GM04503 (cell line): Measurements from ENCODE around the gene USP24.

Source experiments
- DNase-seq: peaks from one replicate; pipeline ENCODE4 v3.0.0-alpha.2; 2012; ENCODE audit warnings: low read depth

The USP24 gene

DNA sequence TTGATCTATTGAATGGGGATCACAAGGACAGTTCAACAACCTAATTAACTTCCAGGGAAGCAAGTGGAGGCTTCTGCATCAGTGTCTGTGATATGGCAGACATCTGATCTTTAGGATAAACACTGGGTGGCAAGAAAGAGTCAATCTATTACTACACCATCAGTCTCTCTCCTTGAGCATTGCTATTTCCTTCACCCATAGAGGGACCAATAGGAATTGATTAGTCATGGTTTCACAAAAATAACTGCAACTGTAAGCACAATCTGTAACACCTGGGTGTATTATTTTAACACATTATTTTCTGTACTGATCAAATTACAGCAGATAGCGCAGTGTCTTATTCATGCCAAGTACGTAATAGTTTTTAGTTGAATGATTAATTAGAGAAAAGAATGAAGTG lies 50.3 kb downstream of the USP24 start:
- DNase-seq = no peak

DNA sequence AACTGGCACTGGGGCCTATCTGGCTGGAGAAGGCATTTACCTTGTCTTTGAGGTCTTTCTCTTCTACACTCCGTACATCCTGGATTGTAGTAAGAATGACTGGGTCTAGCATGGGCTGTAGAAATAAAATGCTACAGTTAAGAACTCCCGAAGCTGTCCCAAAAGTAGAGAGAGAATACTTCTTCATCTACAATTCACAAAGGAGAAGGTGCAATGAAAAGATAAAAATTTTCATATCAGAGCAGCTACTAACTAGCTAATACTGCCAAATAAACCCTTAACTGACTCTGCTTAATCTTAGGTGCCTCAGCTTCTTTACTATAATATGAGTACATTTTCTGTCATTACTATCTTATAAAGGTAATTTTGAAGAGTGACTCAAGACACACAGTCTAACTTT lies 55.6 kb downstream of the USP24 start:
- DNase-seq = no peak

DNA sequence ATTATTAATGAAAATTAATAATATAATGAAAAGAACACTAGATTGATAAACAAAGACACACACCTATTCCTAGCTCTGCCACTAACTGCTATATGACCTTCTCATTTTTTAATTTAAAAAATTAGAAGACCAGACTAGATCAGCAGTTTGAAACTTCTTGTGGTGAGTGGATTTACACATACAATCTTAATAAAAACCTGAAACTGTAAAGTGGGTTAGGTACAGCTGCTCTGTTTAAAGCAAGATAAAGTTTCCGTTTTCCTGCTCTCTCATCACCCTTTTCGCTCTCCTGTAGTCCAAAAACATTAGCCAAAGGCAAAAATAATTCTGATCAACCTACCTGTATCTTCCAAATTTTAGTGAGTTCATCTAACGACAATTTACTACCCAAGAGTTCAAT lies 58.6 kb downstream of the USP24 start:
- no peak for DNase-seq

DNA sequence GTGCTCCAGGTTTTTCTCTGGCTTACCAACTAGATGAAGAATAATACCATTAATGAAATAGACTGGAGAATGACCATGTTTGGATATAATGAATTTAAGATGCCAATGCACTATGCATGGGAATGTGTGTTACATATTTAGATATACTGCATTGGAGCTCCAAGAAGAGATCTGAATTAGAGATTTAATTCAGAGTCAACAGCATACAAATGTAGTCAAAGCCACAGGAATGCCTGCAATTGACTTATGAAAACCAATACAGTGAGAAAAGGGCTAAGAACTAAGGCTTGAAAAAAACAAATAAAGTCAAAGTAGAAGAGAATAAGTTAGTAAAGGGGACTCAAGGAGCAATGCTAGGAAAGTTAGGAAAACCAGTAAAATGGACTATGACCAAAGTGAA lies 59.1 kb downstream of the USP24 start:
- peak; percentile 10 for DNase-seq

DNA sequence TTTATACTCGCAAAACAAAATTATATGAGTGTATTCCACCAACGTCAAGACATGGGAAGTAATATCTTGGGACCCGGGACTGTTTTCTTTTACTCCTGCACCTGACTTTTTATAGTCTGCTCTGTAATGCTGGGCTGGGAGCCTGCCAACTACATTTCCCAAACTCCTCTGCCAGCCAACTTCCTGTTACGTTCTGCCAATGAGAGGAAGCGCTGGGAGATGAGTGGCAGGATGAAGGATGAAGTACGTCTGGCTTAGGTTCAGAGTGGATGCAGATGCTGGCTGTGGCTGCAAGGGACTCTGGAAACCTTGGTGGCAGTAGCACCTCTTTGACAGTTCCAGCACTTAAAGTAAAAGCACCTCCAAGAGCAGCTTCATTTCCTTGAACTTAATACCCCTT lies 59.6 kb downstream of the USP24 start:
- no peak for DNase-seq

DNA sequence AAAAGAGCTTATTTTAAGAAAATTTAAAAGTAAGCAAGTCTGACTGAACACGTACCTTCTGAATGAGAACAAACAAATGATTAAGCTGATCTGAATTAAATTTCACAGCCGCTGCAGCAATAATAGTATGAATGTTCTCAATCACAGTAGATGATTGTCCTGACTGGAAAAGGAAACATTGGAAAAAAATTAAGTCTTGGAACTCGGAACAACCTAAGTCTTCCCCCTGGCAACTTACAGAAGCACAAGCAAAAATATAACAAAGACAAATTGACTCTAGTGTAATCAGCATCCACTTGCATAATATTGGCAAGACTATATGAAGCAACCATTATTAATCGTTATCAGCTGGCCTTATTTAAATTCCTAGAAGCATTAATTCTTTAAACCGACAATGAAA lies 60.5 kb downstream of the USP24 start:
- DNase-seq = no peak

DNA sequence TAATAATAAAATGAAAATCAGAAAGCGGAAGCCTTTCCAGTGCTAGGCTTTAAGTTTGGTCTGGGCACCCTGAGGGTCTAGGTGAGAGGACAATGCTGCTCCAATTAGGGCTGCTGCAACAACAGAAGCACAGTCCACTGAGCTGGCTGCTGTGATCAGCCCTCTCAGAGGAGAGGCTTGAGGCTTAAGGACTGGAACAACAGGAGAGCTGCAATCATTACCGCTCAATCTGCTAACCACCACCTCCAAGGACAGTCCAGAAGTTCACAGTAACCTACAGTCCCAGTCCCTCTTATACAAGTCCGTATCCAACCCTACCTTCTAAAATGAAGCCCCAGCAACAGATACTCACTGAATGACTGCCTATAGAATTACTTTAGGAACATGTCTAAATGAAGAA lies 62.1 kb downstream of the USP24 start:
- no peak for DNase-seq

DNA sequence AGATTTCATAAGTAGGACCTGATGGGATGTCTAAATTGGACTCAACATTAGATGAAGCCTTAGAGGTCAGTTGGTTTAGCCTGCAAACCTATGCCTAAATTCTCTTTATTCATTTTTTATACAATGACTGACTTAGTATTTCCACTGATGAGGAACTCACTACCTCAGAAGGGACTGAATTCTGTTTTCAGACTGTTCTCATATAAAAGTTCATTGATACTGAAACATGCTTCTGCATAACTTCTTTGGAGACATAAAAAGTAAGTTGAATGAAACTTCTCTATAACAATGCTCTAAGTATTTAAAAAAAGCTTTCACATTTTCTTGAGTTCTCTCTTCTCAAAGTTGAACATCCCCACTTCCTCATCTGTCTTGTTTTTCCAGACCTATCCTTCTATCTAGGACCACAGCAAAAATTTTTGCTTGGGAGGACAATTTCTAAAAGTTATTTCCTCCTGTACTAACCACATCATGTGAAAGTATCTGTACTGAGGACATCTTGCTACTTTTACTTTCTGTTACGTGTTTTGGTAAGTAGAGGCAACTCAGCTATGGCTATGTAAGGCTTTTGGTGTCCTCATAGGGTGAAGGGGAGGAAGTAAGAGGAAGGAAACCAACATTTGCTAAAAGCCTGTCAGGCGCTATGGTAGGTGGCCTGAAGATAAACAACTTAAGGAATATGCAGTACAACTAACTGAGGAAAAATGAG lies 64.1 kb downstream of the USP24 start:
- DNase-seq = no peak

DNA sequence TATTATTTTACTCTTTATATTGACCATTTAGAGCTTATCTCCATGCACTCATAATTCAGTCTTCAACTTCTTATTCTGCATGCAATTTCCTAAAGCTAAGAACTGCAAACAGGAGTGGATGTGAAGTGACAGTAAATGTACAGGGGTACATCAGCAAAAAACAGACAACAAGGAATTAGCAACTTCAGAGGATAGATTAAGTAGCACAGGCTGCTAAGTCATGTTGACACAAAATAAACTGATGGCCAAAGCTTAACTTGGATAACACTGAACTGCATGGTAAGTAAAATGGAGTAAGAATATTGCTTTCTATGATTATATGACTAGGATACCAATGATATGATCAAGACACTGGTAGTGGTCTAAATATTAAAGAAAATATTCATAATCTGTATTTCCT lies 66.5 kb downstream of the USP24 start:
- DNase-seq = no peak

DNA sequence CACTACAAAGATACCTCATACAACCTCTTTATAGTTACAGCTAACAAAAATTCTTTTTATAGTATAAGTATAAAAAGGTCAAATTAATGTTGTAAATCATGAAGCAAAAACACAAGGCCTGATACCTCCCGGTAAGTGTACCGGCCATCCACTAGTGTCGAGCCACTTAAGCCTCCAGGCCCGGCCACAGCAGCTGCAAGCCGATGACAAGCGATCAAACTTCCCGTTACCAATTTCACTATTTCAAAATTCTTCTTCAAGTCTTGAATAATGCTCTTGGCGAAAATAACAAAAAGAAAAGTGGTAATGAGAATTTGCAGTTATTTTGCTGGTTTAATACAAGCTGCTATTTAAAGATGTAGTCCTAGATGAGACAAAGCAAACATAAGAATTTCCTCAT lies 67.6 kb downstream of the USP24 start:
- no peak for DNase-seq

DNA sequence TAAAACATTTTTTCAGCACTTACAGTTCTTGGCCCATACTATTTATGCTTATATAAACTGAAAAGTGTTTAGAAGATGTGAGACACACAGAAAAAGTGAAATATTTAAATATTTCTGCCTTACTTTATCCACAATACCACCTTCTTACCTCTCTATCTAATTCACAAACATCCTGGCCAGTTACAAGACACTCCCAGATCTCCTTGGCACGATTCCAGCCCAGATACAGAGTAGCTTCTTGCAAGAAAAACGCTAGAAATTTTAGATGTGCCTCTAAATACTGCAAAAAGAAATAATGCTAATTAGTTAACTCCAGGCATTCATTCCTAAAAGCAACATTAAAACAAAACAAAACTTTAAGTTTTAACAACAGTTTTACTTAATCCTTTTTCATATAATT lies 68.4 kb downstream of the USP24 start:
- no peak for DNase-seq

DNA sequence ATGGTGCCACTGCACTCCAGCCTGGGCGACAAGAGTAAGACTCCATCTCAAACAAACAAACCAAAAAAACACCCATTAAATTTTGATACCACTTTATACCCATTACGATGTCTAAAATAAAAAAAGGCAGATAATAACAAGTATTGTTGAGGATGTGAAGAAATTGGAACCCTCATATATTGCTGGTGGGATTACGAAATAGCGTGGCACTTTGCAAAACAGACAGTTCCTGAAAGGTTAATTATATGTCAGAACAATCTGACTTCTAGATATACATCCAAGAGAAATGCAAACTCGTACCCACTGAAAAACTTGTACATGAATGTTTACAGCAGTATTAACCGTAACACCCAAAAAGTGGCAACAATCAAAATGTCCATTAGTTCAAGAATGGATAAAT lies 70.3 kb downstream of the USP24 start:
- no peak for DNase-seq

DNA sequence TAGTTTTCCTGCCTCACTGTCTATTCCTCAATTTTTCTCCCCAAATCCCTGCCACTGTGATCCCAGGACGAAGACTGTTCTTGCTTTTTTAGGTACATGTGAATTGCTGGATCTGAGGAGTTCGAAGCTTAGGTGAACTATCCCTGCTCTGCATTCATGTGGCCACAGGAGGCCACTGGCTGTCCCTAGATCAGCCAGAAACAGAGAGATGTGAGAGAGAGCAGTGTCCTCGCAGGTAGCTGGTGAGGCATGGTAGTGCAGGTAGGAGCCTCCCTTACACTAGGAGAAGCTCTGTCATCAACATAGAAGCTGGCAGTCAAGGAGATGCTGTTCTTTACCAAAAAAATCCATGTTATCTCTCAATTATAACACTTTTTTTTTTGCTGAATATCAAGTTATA lies 71.5 kb downstream of the USP24 start:
- DNase-seq = no peak

DNA sequence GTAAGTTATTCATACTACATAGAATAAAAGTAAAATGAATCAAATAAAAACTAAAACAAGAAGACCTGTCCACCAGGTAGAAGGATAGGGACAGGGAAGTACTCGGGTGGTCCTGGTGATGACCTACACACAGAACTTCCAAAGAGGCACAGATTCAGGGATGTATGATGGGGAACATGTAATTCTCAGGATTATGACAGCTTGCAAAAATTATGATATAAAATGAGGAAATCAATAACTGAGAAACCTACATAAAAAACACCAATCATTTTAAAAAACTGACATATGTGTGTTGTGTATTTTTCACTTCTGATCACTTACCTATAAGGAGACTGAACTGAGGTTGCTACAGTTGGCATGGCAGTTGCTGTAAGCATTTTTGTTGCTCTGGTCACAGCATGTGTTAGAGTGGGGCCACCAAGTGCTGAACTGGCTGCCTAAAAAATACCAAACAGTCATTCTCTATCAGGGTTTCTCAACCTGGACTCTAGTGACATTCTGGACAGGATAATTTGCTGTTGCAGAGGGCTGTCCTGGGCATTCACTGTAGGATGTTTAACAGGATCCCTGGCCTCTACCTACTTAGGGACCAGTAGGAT lies 73.8 kb downstream of the USP24 start:
- DNase-seq = no peak

DNA sequence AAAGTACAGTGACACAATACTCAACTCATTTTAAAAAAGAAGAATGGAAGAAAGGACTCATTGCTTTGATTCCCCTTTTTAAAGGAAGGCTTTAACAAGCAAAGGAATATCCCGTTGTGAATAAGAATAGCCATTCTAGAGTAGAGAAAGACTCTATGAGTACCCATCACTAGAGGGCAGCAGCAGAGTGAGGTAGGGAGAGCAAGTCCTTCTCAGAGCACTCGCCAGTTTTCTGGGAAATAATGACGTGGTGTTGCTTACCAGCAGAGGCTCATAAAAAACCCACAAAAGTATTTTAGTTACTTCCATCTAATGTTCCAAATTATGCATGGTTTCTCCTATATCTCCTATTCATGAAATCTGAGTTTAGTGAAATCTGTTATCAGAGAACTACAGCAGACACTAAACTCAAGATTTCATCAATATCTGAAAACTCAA lies 74.6 kb downstream of the USP24 start:
- DNase-seq = peak; percentile 68

DNA sequence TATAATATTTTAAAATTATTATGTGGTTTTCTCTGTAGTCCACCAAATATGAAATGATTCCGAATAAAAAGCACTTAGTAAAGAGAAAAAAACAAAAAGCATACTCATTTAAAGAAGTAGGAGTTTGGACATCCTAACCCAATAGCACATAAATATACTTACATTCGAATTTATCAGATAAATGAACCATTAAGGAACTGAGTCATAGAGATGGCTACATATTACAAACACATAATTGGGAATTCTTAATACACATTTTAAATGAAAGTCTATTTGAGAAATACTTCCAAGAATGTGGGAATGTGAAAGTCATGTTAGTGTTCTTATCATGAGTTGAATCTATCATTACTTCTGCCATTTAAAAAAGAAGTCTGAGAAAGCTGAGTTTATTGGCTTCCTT lies 75.0 kb downstream of the USP24 start:
- no peak for DNase-seq

DNA sequence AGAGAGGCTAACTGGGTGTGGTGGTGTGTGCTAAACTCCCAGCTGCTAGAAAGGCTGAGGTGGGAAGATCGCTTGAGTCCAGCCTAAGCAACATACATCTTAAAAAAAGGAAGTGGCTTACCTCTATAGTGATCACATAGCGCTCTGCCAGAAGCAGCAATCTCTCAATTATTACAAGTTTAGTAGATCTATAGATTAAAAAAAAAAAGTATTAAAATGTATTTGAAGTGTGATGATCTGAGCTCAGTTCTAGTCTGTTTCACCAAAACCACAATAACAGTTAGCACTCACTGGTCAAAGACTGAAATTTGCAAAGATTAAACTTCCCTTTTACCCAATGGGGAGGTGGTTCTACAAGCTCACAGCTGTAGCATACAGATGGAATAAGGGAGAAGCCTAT lies 76.3 kb downstream of the USP24 start:
- no peak for DNase-seq

DNA sequence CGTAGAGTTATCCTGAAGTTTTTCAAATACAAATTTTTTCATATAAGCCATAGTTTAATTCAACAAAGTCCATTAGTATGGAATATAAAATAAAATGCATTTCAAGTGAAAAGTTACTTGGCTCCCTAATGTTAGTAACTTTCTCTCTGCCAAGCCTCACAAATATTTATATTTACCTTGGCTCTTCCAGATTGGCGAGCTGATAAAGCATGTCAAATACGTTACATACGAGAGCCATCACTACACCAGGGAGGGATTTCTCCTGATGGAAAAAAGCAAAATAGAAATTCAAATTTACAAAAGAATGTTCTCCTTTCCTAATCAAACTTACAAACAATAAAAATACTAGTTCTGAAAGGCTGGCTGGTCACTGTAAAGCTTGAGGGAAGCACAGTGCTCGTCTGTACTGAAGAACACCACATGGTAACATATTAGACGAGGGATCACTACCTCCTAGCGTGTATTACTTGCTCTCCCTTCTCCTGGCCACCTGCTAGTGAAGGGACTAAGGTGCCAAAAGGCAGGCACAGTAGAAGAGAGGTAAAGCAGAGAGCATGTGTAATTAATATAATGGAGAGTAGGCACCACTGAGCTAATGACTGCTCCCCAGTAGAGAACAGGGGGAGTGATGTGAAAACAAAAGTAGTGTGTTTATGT lies 80.9 kb downstream of the USP24 start:
- no peak for DNase-seq

DNA sequence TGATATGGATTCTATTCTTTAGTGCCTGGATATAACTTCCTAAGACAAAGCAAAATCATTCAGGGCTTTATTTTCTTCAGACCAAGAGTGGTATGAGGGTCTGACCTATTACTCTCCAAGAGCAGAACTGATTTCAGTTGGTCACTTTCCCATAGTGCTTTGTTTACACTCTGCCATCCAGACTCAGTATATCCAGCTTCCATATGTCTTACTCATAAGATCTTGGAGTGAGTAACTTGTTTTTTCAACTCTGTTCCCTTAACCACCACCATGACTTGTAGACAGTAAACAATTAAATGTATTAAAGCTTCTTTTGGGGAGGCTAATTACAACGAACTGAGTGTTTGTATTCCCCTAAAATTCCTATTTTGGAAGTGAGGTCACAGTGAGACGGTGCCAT lies 83.4 kb downstream of the USP24 start:
- no peak for DNase-seq

DNA sequence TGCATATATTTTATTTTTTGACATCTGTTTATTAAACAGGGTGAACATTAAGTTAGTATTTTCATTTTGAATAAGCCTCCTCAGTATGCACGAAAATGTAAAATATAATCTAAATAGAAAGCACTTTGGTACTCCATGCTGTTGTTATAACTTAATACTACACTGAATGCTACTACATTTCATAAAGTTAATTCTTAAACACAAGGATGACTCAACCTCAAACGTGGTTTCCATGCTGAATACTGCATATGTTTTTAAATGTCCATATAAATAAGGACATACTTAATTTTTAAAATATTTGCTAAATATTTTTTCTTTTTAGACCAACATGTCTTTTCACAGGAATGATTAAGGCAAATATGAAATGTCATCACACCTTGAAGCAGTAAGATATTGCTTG lies 83.9 kb downstream of the USP24 start:
- DNase-seq = no peak

DNA sequence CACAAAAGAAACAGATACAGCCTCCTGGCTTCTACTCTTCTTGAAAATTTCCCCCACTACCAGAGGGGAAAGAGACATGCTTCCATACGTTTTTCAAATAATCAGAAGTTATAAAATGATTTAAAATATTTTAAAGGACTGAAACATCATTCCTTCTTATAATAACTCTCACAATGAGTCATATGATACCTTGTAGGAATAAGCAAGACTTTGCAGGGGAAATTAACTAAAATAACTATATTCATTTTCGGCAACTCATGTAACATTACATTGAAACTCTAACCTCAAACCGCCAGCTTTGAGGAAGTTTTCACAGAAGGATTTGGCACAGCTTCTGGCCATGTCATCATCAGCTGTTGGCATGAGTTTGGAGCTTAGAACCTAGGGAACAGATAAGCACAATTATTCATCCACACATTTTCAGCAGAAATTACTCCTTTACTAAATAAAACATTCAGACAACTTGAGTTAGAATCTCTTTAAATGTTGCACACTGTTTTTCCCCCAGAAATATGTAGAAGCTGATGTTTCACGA lies 85.9 kb downstream of the USP24 start:
- DNase-seq = no peak

DNA sequence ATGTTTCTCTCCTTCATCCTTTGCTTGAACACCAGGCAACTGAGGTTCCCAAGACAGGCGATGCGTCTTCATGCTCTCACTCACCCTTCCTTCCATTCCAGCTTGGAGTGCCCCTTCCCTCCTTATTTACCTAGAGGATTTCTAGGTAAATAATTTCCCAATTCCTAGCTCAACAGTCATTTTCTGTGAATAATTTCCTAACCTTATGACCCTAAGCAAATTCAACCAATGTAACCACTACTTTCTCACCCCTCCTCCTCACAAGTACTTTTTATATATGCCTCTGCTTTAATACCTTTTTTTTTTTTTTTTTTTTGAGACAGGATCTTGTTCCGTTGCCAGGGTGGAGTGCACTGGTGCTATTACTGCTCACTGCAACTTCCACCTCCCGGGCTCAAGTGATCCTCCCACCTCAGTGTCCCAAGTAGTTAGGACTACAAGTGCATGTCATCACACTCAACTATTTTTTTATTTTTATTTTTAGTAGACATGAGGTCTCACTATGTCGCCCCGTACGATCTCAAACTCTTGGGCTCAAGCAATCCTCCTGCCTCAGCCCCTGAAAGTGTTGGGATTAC lies 86.7 kb downstream of the USP24 start:
- DNase-seq = no peak

DNA sequence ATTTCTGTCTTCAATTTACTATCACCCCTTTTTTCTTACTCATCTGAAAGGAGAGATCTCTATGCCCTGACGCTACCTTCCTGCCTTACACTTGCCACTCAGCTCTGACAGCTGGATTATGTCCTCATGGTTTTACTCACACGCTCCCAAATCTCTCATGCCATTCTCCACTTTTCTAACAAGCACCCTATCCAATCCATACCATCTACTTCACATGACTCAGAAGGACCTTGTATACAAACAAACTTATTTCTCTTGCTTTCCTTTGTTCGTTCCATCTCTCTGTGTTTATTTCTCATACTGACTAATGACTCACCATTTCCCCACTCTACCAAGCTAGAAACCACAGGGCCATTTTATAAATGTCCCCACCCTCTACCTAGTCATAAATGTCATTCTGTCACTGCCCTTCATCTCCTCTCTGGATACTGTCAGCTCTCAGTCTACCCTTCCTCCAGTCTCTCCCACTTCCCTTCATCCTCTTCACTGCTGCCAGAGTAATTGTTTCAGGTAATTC lies 87.3 kb downstream of the USP24 start:
- no peak for DNase-seq
